HEK293 (cell line): Measurements from ENCODE around the gene RNU7-1.
A peak's percentile ranks its signal among the peaks of the same experiment; 100 is the strongest.

Source experiments
- CTCF ChIA-PET: fragments of 350-600 bp; formaldehyde crosslinking; extraction: SDS; loops from one replicate; lab custom pipeline; 2021; ENCODE audit warnings: antibody characterized with exemption; lab: Yijun Ruan, JAX
- POLR2A ChIA-PET: fragments of 300-600 bp; formaldehyde crosslinking; extraction: SDS; loops from one replicate; lab custom pipeline; 2020; ENCODE audit warnings: antibody characterized with exemption, inconsistent platforms; lab: Yijun Ruan, JAX
- H3K27ac ChIP-seq: fragments of 200-500 bp; sonication (Bioruptor generic); 2 replicates; pipeline ENCODE4 v1.5.1; 2014; ENCODE audit warnings: low read depth, low read length, control low read depth, inconsistent platforms; ENCODE audit errors: extremely low read depth
- H3K36me3 ChIP-seq, 2 experiments: fragments of 200-500 bp in 1 of 2; sonication (Bioruptor generic) in 1 of 2; 1 replicate in 1 of 2; 2 replicates in 1 of 2; pipeline ENCODE4 v1.5.1; 2014 to 2017; ENCODE audit warnings: inconsistent platforms in 2 of 2, low read length in 2 of 2; ENCODE audit not compliant: control insufficient read depth in 2 of 2, insufficient read depth in 1 of 2
- H3K4me1 ChIP-seq: fragments of 200-500 bp; sonication (Bioruptor generic); 2 replicates; pipeline ENCODE4 v1.5.1; 2014; ENCODE audit warnings: mild to moderate bottlenecking, low read length, inconsistent platforms; ENCODE audit not compliant: control insufficient read depth, insufficient read depth
- H3K4me3 ChIP-seq: 2 replicates; pipeline ENCODE4 v1.5.1; 2011; ENCODE audit warnings: low read depth, mild to moderate bottlenecking, control low read depth, low read length, moderate library complexity
- H3K9me3 ChIP-seq: fragments of 200-500 bp; sonication (Bioruptor generic); 2 replicates; pipeline ENCODE4 v1.5.1; 2014; ENCODE audit warnings: low read depth, low read length, inconsistent platforms; ENCODE audit not compliant: control insufficient read depth, insufficient read depth
- CTCF ChIP-seq: fragments of 450-650 bp; formaldehyde crosslinking; IDR thresholded peaks from 2 replicates; pipeline ENCODE4 v1.5.1; 2016; ENCODE audit warnings: missing biosample characterization, missing genetic modification characterization
- KLF16 ChIP-seq: fragments of 450-650 bp; formaldehyde crosslinking; IDR thresholded peaks from 2 replicates; pipeline ENCODE4 v1.5.1; 2017; ENCODE audit warnings: missing biosample characterization, missing genetic modification characterization
- KLF17 ChIP-seq: fragments of 450-650 bp; formaldehyde crosslinking; IDR thresholded peaks from 2 replicates; pipeline ENCODE4 v1.5.1; 2016; ENCODE audit warnings: missing biosample characterization, missing genetic modification characterization
- KLF9 ChIP-seq: fragments of 450-650 bp; formaldehyde crosslinking; IDR thresholded peaks from 2 replicates; pipeline ENCODE4 v1.5.1; 2016; ENCODE audit warnings: missing biosample characterization, missing genetic modification characterization, low read depth
- PRDM1 ChIP-seq: fragments of 450-650 bp; formaldehyde crosslinking; IDR thresholded peaks from 2 replicates; pipeline ENCODE4; 2016; ENCODE audit warnings: missing biosample characterization, missing genetic modification characterization
- PRDM4 ChIP-seq: fragments of 450-650 bp; formaldehyde crosslinking; IDR thresholded peaks from 2 replicates; pipeline ENCODE4 v1.5.1; 2017; ENCODE audit warnings: missing biosample characterization, missing genetic modification characterization
- SALL2 ChIP-seq: fragments of 450-650 bp; formaldehyde crosslinking; IDR thresholded peaks from 2 replicates; pipeline ENCODE4 v1.5.0; 2017; ENCODE audit warnings: missing biosample characterization, mild to moderate bottlenecking, missing genetic modification characterization, borderline replicate concordance
- ZBTB21 ChIP-seq: fragments of 450-650 bp; formaldehyde crosslinking; IDR thresholded peaks from 2 replicates; pipeline ENCODE4 v1.5.1; 2017; ENCODE audit warnings: missing biosample characterization, missing genetic modification characterization
- ZNF157 ChIP-seq: fragments of 450-650 bp; formaldehyde crosslinking; IDR thresholded peaks from 2 replicates; pipeline ENCODE4 v1.5.1; 2016; ENCODE audit warnings: missing biosample characterization, missing genetic modification characterization
- ZNF184 ChIP-seq: fragments of 450-650 bp; IDR thresholded peaks from 2 replicates; pipeline ENCODE4 v1.5.1; 2018; ENCODE audit warnings: missing biosample characterization, mild to moderate bottlenecking, missing genetic modification characterization
- ZNF2 ChIP-seq: fragments of 450-650 bp; formaldehyde crosslinking; IDR thresholded peaks from 2 replicates; pipeline ENCODE4 v1.5.1; 2016; ENCODE audit warnings: missing biosample characterization, missing genetic modification characterization
- ZNF341 ChIP-seq: fragments of 450-650 bp; formaldehyde crosslinking; IDR thresholded peaks from 2 replicates; pipeline ENCODE4; 2016; ENCODE audit warnings: low read depth, missing biosample characterization, missing genetic modification characterization
- ZNF350 ChIP-seq: fragments of 450-650 bp; formaldehyde crosslinking; IDR thresholded peaks from 2 replicates; pipeline ENCODE4 v1.5.0; 2017; ENCODE audit warnings: missing biosample characterization, mild to moderate bottlenecking, missing genetic modification characterization
- ZNF366 ChIP-seq: fragments of 450-650 bp; formaldehyde crosslinking; conservative IDR thresholded peaks from 2 replicates; pipeline ENCODE4 v1.5.1; 2016; ENCODE audit warnings: missing biosample characterization, missing genetic modification characterization
- ZNF585B ChIP-seq: fragments of 450-650 bp; formaldehyde crosslinking; IDR thresholded peaks from 2 replicates; pipeline ENCODE4 v1.5.1; 2016; ENCODE audit warnings: missing biosample characterization, missing genetic modification characterization
- ZNF600 ChIP-seq: fragments of 450-650 bp; formaldehyde crosslinking; IDR thresholded peaks from 2 replicates; pipeline ENCODE4 v1.5.1; 2016; ENCODE audit warnings: missing biosample characterization, missing genetic modification characterization
- ZNF645 ChIP-seq: fragments of 450-650 bp; formaldehyde crosslinking; IDR thresholded peaks from 2 replicates; pipeline ENCODE4; 2016; ENCODE audit warnings: missing biosample characterization, missing genetic modification characterization
- ZNF664 ChIP-seq: fragments of 450-650 bp; formaldehyde crosslinking; IDR thresholded peaks from 2 replicates; pipeline ENCODE4 v1.5.1; 2016; ENCODE audit warnings: missing biosample characterization, missing genetic modification characterization
- ZNF707 ChIP-seq: fragments of 450-650 bp; formaldehyde crosslinking; IDR thresholded peaks from 2 replicates; pipeline ENCODE4 v1.5.1; 2016; ENCODE audit warnings: missing biosample characterization, missing genetic modification characterization
- ZNF76 ChIP-seq: fragments of 450-650 bp; formaldehyde crosslinking; IDR thresholded peaks from 2 replicates; pipeline ENCODE4; 2016; ENCODE audit warnings: low read depth, missing biosample characterization, missing genetic modification characterization, borderline replicate concordance
- ZNF776 ChIP-seq: fragments of 450-650 bp; formaldehyde crosslinking; IDR thresholded peaks from 2 replicates; pipeline ENCODE4 v1.5.0; 2017; ENCODE audit warnings: missing biosample characterization, missing genetic modification characterization, borderline replicate concordance
- ZNF785 ChIP-seq: fragments of 450-650 bp; formaldehyde crosslinking; IDR thresholded peaks from 2 replicates; pipeline ENCODE4 v1.5.1; 2016; ENCODE audit warnings: missing biosample characterization, missing genetic modification characterization
- ZNF791 ChIP-seq: fragments of 450-650 bp; formaldehyde crosslinking; IDR thresholded peaks from 2 replicates; pipeline ENCODE4 v1.5.1; 2016; ENCODE audit warnings: missing biosample characterization, missing genetic modification characterization
- ZNF843 ChIP-seq: fragments of 450-650 bp; formaldehyde crosslinking; IDR thresholded peaks from 2 replicates; pipeline ENCODE4 v1.5.1; 2016; ENCODE audit warnings: missing biosample characterization, missing genetic modification characterization
- ZSCAN18 ChIP-seq: fragments of 450-650 bp; formaldehyde crosslinking; IDR thresholded peaks from 2 replicates; pipeline ENCODE4 v1.5.1; 2016; ENCODE audit warnings: missing biosample characterization, missing genetic modification characterization
- ZSCAN23 ChIP-seq: fragments of 450-650 bp; formaldehyde crosslinking; IDR thresholded peaks from 2 replicates; pipeline ENCODE4 v1.5.1; 2016; ENCODE audit warnings: missing biosample characterization, missing genetic modification characterization
- ZSCAN30 ChIP-seq: fragments of 450-650 bp; IDR thresholded peaks from 2 replicates; pipeline ENCODE4 v1.5.1; 2018; ENCODE audit warnings: missing biosample characterization, mild to moderate bottlenecking, missing genetic modification characterization, moderate library complexity

The RNU7-1 gene

GRCh38 chr12:6925540-6926279, 17.9 kb upstream of the RNU7-1 start (continued):
- TF ChIP-seq ZSCAN18 (tag by site-specific recombination) (no peak), ZNF341 (tag by site-specific recombination) (peak; percentile 92), CTCF (tag by site-specific recombination) (0 out of 2 replicates have a peak, but pooled peaks have one; percentile 50), ZNF184 (tag by site-specific recombination) (peak; percentile 74; the same call in 1 of the 2 replicates), ZSCAN23 (tag by site-specific recombination) (no peak; the same call in 1 of the 2 replicates), KLF17 (tag by site-specific recombination) (peak; percentile 72), ZSCAN30 (tag by site-specific recombination) (peak; percentile 74)

GRCh38 chr12:6927379-6928021, 16.1 kb upstream of the RNU7-1 start, which contains the start of gene ATN1:
Gene ATN1, plus strand, starts transcription at chr12:6927959. Its CDS starts 6,043 bp downstream, at chr12:6934002.
- H3K4me1 ChIP-seq: peaks cover 28% of the 10 kb centered on the region
- peak within 1 kb of the TSS; percentile 80 for H3K27ac ChIP-seq
- peak within 1 kb of the TSS; percentile 74 for H3K4me3 ChIP-seq
- CTCF ChIA-PET: interaction anchor here (1.5 to 6.1 kb wide), 5 partner anchors 10 to 59 kb away, joined by 3 to 53 read pairs (median 31); partner anchors contain the start of genes C12orf57, RNU7-1 and SPSB2
- H3K9me3 ChIP-seq: no peaks in the 10 kb centered on the region
- POLR2A ChIA-PET: interaction anchor here (0.9 to 6.2 kb wide), 5 partner anchors 10 to 175 kb away, joined by 3 to 99 read pairs (median 32); partner anchors contain the start of genes C12orf57, MLF2, RNU7-1 and SPSB2
- H3K36me3 ChIP-seq: peaks cover 0 to 33% of the 10 kb centered on the region in 2 experiments; a peak in 1 of 3 replicates
- TF ChIP-seq ZNF2 (tag by site-specific recombination) (0 out of 2 replicates have a peak, but pooled peaks have one; percentile 38), ZNF600 (peak; percentile 60), ZNF664 (tag by site-specific recombination) (no peak), ZNF645 (tag by site-specific recombination) (no peak), ZNF776 (tag by site-specific recombination) (no peak), PRDM4 (tag by site-specific recombination) (peak; percentile 53; the same call in 1 of the 2 replicates), ZNF350 (tag by site-specific recombination) (no peak), ZNF585B (tag by site-specific recombination) (no peak), ZNF76 (tag by site-specific recombination) (peak; percentile 74; the same call in 1 of the 2 replicates), ZNF341 (tag by site-specific recombination) (no peak; the same call in 1 of the 2 replicates), ZNF843 (tag by site-specific recombination) (peak; percentile 65; the same call in 1 of the 2 replicates), KLF9 (tag by site-specific recombination) (peak; percentile 63; the same call in 1 of the 2 replicates), KLF16 (tag by site-specific recombination) (peak; percentile 43), ZBTB21 (tag by site-specific recombination) (no peak), ZNF157 (tag by site-specific recombination) (no peak; the same call in 1 of the 2 replicates), ZNF785 (no peak), SALL2 (tag by site-specific recombination) (no peak), ZNF707 (no peak), ZNF791 (tag by site-specific recombination) (no peak), PRDM1 (no peak), ZNF366 (tag by site-specific recombination) (peak; percentile 97)
